HepG2 (cell line): ENCODE measurements around the gene BBS12. TPM values are rescaled to one million over a fixed set of nuclear protein-coding genes. Genes with fewer than 3 reads are reported as not detected.
A peak's percentile ranks its signal among the peaks of the same experiment; 100 is the strongest.

ENCODE experiments used
- ATAC-seq: fragments of 200-7000 bp; cut with Tn5 transposase; 3 replicates; pipeline ENCODE4 v1.9.1; 2020; ENCODE audit warnings: mild to moderate bottlenecking, moderate library complexity
- BruUV-seq: library from RNA; stranded (reverse); fragments of 400-500 nt; replicated peaks from 2 replicates; lab custom pipeline; 2021; lab: Mats Ljungman, UMichigan
- CTCF ChIA-PET: fragments of 300-600 bp; formaldehyde crosslinking; extraction: SDS; loops from one replicate; lab custom pipeline; 2021; ENCODE audit warnings: low total read pairs, inconsistent platforms, low intra/inter-chr PET ratio; lab: Yijun Ruan, JAX
- POLR2A ChIA-PET: fragments of 350-600 bp; sonication (Branson Sonifier 250); formaldehyde crosslinking; loops from one replicate; lab custom pipeline; 2020; ENCODE audit warnings: antibody characterized with exemption, inconsistent platforms; lab: Yijun Ruan, JAX
- DNase-seq: peaks from one replicate; pipeline ENCODE4 v3.0.0-alpha.2; 2015; ENCODE audit warnings: low spot score
- FAIRE-seq: peaks from 3 replicates; lab custom pipeline; 2011; peaks lifted over from hg19 to GRCh38; lab: Jason Lieb, UNC
- H2AFZ ChIP-seq: one replicate; pipeline ENCODE4 v1.6.1; 2011; ENCODE audit warnings: low read length, inconsistent platforms
- H3K27ac ChIP-seq: fragments of 300-600 bp; 3 replicates; pipeline ENCODE4 v1.8.0; 2011; ENCODE audit warnings: mixed run types, mild to moderate bottlenecking, mixed read lengths, low read length, inconsistent platforms; ENCODE audit not compliant: insufficient read depth; ENCODE audit errors: extremely low read length
- H3K27me3 ChIP-seq, 2 experiments: fragments of 200-600 bp in 1 of 2; 2 replicates in 1 of 2; 3 replicates in 1 of 2; pipeline versions ENCODE4 v1.6.0 to v1.8.0; 2011; ENCODE audit warnings: low read length in 2 of 2, mild to moderate bottlenecking in 2 of 2, moderate library complexity in 2 of 2, inconsistent platforms in 1 of 2; ENCODE audit not compliant: insufficient read depth in 2 of 2, control insufficient read depth in 1 of 2
- H3K36me3 ChIP-seq, 2 experiments: fragments of 200-600 bp in 1 of 2; replicated peaks in 1 of 2; 2 replicates in 1 of 2; 3 replicates in 1 of 2; pipeline versions ENCODE4 v1.5.1 to v1.8.0; 2011; ENCODE audit warnings: low read length in 2 of 2, inconsistent platforms in 1 of 2; ENCODE audit not compliant: insufficient read depth in 2 of 2, control insufficient read depth in 1 of 2
- H3K4me1 ChIP-seq: 2 replicates; pipeline ENCODE4 v1.5.1; 2012; ENCODE audit warnings: low read length, inconsistent platforms; ENCODE audit not compliant: insufficient read depth
- H3K4me2 ChIP-seq: 2 replicates; pipeline ENCODE4 v1.6.0; 2011; ENCODE audit warnings: low read depth, low read length, inconsistent platforms
- H3K4me3 ChIP-seq, 3 experiments: fragments of 200-600 bp in 1 of 3; sonication (generic), shearing (Covaris generic) in 1 of 3; replicated peaks in 1 of 3; 2 replicates each; pipeline ENCODE4 v1.5.1; 2011 to 2016; ENCODE audit warnings: low read length in 3 of 3, inconsistent platforms in 2 of 3, low read depth in 2 of 3, mild to moderate bottlenecking in 2 of 3, control low read depth in 1 of 3, mixed read lengths in 1 of 3; ENCODE audit not compliant: insufficient read depth in 1 of 3
- H3K79me2 ChIP-seq: one replicate; pipeline ENCODE4 v1.6.1; 2011; ENCODE audit warnings: low read length, inconsistent platforms; ENCODE audit not compliant: insufficient read depth
- H3K9ac ChIP-seq: 2 replicates; pipeline ENCODE4 v1.6.0; 2011; ENCODE audit warnings: mild to moderate bottlenecking, low read depth, low read length, inconsistent platforms; ENCODE audit not compliant: insufficient read depth
- H3K9me3 ChIP-seq: 2 replicates; pipeline ENCODE4 v1.5.1; 2012; ENCODE audit warnings: mild to moderate bottlenecking, low read length
- H4K20me1 ChIP-seq: 2 replicates; pipeline ENCODE4 v1.6.0; 2011; ENCODE audit warnings: inconsistent platforms, mild to moderate bottlenecking, low read length, moderate library complexity; ENCODE audit not compliant: insufficient read depth
- KLF11 ChIP-seq: IDR thresholded peaks from 2 replicates; pipeline ENCODE4 v1.6.1; 2016; ENCODE audit warnings: missing compliant biosample characterization
- NFKB2 ChIP-seq: sonication (generic); formaldehyde crosslinking; IDR thresholded peaks from 2 replicates; pipeline ENCODE4 v1.4.0; 2020; ENCODE audit warnings: missing genetic modification reagents, borderline replicate concordance
- RFX3 ChIP-seq: IDR thresholded peaks from 2 replicates; pipeline ENCODE4 v1.6.1; 2016; ENCODE audit warnings: missing biosample characterization, missing genetic modification reagents
- RXRB ChIP-seq: IDR thresholded peaks from 2 replicates; pipeline ENCODE4 v1.6.1; 2016; ENCODE audit warnings: borderline replicate concordance, missing genetic modification reagents, missing compliant biosample characterization
- SMYD3 ChIP-seq: sonication (generic); formaldehyde crosslinking; IDR thresholded peaks from 2 replicates; pipeline ENCODE4 v1.8.1; 2023; ENCODE audit warnings: mild to moderate bottlenecking, missing genetic modification reagents
- SOX5 ChIP-seq: IDR thresholded peaks from 2 replicates; pipeline ENCODE4 v1.6.1; 2016; ENCODE audit warnings: borderline replicate concordance
- ZBTB7B ChIP-seq: sonication (generic); formaldehyde crosslinking; IDR thresholded peaks from 2 replicates; pipeline ENCODE4 v1.4.0; 2020; ENCODE audit warnings: missing genetic modification reagents
- ZNF660 ChIP-seq: sonication (generic); formaldehyde crosslinking; IDR thresholded peaks from 2 replicates; pipeline ENCODE4 v1.5.1; 2020; ENCODE audit warnings: mild to moderate bottlenecking, low read depth, missing genetic modification reagents, borderline replicate concordance
- WGBS: methylation state at CpG from one replicate; pipeline ENCODE4 v1.1.6; 2017; ENCODE audit warnings: low lambda C conversion rate; 5-methylcytosine and 5-hydroxymethylcytosine counted together
- in situ Hi-C: cut with HindIII; loops from 2 replicates; pipeline ENCODE4 v1.10.0; 2017; ENCODE audit warnings: low pct_unique_long_range_greater_than_20kb; ENCODE audit not compliant: extremely low pct_ligation_motif_present
- intact Hi-C: fragments of 100-400 bp; cut with micrococcal nuclease; formaldehyde crosslinking; loops from one replicate; pipeline ENCODE4 v1.10.0; 2022; ENCODE audit not compliant: unreplicated experiment
- polyA plus RNA-seq, 8 experiments: library from polyadenylated mRNA; depleted of rRNA in 3 of 8; stranded (reverse) in 7 of 8; unstranded in 1 of 8; fragments of >200 nt; fragmentation: Illumina TruSeq in 4 of 8; extraction: Trizol in 4 of 8; gene quantifications; 2 replicates each; pipeline versions ENCODE4 v1.2.1 to v1.2.3, GENCODE V29; 2011 to 2016; ENCODE audit warnings: low read depth in 4 of 8, missing spikeins in 1 of 8, mixed read lengths in 1 of 8; ENCODE audit not compliant: insufficient read depth in 1 of 8
- total RNA-seq, 5 experiments: library from RNA; depleted of rRNA; stranded (reverse); fragments of >200 nt; fragmentation: Illumina TruSeq; extraction: Trizol; gene quantifications; 2 replicates each; pipeline ENCODE4 v1.2.3, GENCODE V29; 2016; ENCODE audit warnings: low read depth in 1 of 5
- TF ChIP-seq, protein P1 (sequence below): sonication (generic); formaldehyde crosslinking; IDR thresholded peaks from 2 replicates; pipeline ENCODE4 v1.4.0; 2020; ENCODE audit warnings: missing genetic modification reagents; ENCODE audit errors: not compliant biosample characterization
- TF ChIP-seq, protein P2 (sequence below): sonication (generic); formaldehyde crosslinking; IDR thresholded peaks from 2 replicates; pipeline ENCODE4 v1.8.1; 2023; ENCODE audit warnings: mild to moderate bottlenecking, moderate library complexity, missing genetic modification reagents
- TF ChIP-seq, protein P3 (sequence below): sonication (generic); formaldehyde crosslinking; IDR thresholded peaks from 2 replicates; pipeline ENCODE4 v1.4.0; 2020; ENCODE audit warnings: missing genetic modification reagents, low read depth, mild to moderate bottlenecking, borderline replicate concordance

Gene BBS12
- total and polyA plus RNA-seq, 2 of the 13 experiments (the other 11 are each of a cell fraction or from before 2014, with no cell fraction given): 0.32 to 1.7 TPM

DNA sequence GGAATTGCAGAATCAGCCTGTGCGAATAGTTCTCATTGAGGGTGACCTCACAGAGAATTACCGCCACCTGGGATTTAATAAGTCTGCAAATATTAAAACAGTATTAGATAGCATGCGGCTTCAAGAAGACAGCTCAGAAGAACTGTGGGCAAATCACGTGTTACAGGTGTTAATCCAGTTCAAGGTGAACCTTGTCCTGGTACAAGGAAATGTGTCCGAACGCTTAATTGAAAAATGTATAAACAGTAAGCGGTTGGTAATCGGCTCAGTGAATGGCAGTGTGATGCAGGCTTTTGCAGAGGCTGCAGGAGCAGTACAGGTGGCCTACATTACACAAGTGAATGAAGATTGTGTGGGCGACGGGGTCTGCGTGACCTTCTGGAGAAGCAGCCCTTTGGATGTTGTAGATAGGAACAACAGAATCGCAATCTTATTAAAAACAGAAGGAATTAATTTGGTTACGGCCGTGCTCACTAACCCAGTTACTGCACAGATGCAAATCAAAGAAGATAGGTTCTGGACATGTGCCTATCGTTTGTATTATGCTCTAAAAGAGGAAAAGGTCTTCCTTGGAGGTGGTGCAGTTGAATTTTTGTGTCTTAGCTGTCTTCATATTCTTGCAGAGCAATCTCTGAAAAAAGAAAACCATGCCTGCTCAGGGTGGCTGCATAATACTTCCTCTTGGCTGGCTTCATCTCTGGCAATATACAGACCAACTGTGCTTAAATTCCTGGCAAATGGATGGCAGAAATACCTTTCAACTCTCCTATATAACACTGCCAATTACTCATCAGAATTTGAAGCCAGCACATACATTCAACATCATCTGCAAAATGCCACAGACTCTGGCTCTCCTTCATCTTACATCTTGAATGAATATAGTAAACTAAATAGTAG lies 10.7 kb downstream of the BBS12 start (continued):
- TF ChIP-seq, protein P1, sequence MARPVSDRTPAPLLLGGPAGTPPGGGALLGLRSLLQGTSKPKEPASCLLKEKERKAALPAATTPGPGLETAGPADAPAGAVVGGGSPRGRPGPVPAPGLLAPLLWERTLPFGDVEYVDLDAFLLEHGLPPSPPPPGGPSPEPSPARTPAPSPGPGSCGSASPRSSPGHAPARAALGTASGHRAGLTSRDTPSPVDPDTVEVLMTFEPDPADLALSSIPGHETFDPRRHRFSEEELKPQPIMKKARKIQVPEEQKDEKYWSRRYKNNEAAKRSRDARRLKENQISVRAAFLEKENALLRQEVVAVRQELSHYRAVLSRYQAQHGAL (CRISPR knock-in tag): no peak
- TF ChIP-seq RFX3 (CRISPR knock-in tag): no peak

DNA sequence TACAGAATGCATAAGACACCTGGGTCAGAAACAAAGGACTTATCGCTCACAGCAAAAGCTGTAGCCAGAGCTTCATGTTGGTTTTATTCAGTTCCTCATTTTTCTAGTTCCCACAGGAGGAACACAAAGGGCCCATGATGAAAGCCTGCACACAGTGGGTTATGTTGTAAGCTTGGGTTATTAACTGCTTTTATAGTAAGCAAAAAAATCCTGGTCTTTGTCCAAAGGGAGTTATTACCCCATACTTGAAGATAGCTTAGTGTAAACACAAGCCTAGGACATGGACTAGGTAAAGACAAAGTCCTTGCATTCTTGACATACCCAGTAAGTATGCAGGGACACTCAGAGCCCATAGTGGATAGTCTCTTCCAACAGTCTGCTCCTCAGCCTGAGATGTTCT lies 11.7 kb downstream of the BBS12 start:
- no peaks in the 10 kb centered on the region for H3K9me3 ChIP-seq
- FAIRE-seq (peak; percentile 65), DNase-seq (peak; percentile 51), ATAC-seq (peak; percentile 76)
- no peak overlapping the region for H2AFZ ChIP-seq
- in situ Hi-C loops: no loop called here
- H3K79me2 ChIP-seq: no peaks in the 10 kb centered on the region
- H3K27me3 ChIP-seq: no peaks in the 10 kb centered on the region
- H3K27ac ChIP-seq: no peak overlapping the region
- H3K4me2 ChIP-seq: no peak overlapping the region
- TF ChIP-seq ZBTB7B (CRISPR knock-in tag) (no peak), KLF11 (CRISPR knock-in tag) (no peak), SOX5 (CRISPR knock-in tag) (no peak), NFKB2 (CRISPR knock-in tag) (no peak), SMYD3 (CRISPR knock-in tag) (no peak), RXRB (CRISPR knock-in tag) (no peak), ZNF660 (CRISPR knock-in tag) (no peak)
- TF ChIP-seq, protein P2, sequence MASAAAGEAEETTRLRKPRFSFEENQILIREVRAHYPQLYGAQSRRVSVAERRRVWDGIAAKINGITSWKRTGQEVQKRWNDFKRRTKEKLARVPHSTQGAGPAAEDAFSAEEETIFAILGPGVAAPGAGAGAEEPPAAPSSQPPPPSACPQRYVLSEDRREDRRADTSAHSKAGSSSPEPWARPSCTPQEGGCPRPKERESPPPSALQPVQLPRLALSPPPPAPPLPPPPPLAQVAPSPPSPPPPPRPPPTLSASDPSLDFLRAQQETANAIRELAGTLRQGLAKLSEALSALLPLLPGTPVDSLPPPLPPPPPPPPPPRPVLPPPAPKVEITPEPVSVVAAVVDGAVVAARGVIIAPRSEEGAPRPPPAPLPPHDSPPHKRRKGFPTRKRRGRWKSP: no peak
- TF ChIP-seq, protein P3, sequence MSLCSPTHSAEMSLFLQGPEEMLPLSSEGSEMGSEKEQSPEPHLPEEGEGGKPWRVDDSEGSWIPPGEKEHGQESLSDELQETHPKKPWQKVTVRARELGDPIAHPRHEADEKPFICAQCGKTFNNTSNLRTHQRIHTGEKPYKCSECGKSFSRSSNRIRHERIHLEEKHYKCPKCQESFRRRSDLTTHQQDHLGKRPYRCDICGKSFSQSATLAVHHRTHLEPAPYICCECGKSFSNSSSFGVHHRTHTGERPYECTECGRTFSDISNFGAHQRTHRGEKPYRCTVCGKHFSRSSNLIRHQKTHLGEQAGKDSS (CRISPR knock-in tag): no peak
- CTCF ChIA-PET: no interaction called here
- no peaks in the 10 kb centered on the region for H3K36me3 ChIP-seq
- POLR2A ChIA-PET: interaction anchor here (1.0 kb wide), 1 partner anchor 12 kb away, joined by 3 read pairs; the partner anchor contains the start of gene BBS12
- intact Hi-C loops: no loop called here
- no peak overlapping the region for H3K4me3 ChIP-seq
- peaks cover 10% of the 10 kb centered on the region for H3K4me1 ChIP-seq
- 44% methylated on average over 1 of the region's 1 CpG for WGBS
- no peaks in the 10 kb centered on the region for H4K20me1 ChIP-seq
- BruUV-seq: no TSS peak
- H3K9ac ChIP-seq: no peak overlapping the region
